ENCODE results near the gene ZNF37A.
A peak's percentile ranks its signal among the peaks of the same experiment; 100 is the strongest.
"Not testable (repeated sequence)": the region's sequence is repeated elsewhere in the genome, so short reads cannot be mapped to it uniquely, and the experiment has no call there.

Gene ZNF37A

GRCh38 chr10:38094158-38094926 is at the start of gene ZNF37A:
Gene ZNF37A (plus strand): TSS chr10:38094337. CDS start chr10:38096618, 2,281 bp downstream.
- peak; percentile 72 to 76 for DNase-seq (ENCODE audit: low read depth in 1 of 2, low spot score in 1 of 2)

- no peak for DNase-seq (ENCODE audit: low read depth in 1 of 2, low spot score in 1 of 2)
Measured at GRCh38 chr10:38045129-38045528, 49.0 kb upstream of the ZNF37A start.

- no peak for DNase-seq (ENCODE audit: low read depth in 1 of 2, low spot score in 1 of 2)
Measured at GRCh38 chr10:38047666-38048065, 46.5 kb upstream of the ZNF37A start.

- no peak for DNase-seq (ENCODE audit: low read depth in 1 of 2, low spot score in 1 of 2)
Measured at GRCh38 chr10:38050212-38050611, 43.9 kb upstream of the ZNF37A start.

DNA sequence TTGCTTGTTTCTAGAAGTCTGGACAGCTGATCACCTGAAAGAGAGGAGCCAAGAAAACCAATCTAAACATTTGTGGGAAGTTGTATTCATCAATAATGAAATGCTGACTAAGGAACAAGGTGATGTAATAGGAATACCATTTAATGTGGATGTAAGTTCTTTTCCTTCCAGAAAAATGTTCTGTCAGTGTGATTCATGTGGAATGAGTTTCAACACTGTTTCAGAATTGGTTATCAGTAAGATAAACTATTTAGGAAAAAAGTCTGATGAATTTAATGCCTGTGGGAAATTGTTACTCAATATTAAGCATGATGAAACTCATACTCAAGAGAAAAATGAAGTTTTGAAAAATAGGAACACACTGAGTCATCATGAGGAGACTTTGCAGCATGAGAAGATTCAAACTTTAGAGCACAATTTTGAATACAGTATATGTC is 39.8 kb upstream of the ZNF37A start:
- DNase-seq (ENCODE audit: low read depth in 1 of 2, low spot score in 1 of 2), result no peak

DNA sequence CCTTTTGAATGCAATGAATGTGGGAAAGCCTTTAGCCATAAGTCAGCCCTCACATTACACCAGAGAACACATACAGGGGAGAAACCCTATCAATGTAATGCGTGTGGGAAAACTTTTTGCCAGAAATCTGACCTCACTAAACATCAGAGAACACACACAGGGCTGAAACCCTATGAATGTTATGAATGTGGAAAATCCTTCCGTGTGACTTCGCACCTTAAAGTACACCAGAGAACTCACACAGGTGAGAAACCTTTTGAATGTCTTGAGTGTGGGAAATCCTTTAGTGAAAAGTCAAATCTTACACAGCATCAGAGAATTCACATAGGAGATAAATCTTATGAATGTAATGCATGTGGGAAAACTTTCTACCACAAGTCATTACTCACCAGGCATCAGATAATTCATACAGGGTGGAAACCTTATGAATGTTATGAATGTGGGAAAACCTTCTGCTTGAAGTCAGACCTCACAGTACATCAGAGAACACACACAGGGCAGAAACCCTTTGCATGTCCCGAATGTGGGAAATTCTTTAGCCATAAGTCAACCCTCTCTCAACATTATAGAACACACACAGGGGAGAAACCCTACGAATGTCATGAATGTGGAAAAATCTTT is 38.8 kb upstream of the ZNF37A start:
- not testable (repeated sequence) for DNase-seq (ENCODE audit: low read depth in 1 of 2, low spot score in 1 of 2)

DNA sequence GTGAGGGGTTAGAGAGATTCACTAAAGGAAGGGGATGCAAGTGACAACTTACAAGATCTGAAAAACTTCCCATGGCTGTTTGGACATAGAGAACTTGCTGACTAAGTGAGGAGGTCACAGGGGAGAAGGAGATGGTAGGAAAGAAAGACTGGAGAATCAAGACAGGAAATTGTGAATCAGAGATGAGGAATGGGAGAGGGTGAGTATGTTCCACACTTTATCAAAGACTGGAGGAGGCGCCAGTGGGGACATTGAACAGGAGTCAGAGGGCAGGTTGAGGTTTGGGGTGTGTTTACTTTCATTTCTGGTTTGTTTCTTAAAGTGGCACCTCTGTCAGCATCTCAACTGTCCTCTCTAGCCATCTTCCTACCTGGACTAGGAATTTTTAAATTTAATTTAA is 24.5 kb upstream of the ZNF37A start:
- not testable (repeated sequence) for DNase-seq (ENCODE audit: low read depth in 1 of 2, low spot score in 1 of 2)

GRCh38 chr10:38070501-38070900 is 23.6 kb upstream of the ZNF37A start:
- DNase-seq (ENCODE audit: low read depth in 1 of 2, low spot score in 1 of 2), result no peak

- DNase-seq (ENCODE audit: low read depth in 1 of 2, low spot score in 1 of 2), result no peak
Measured at GRCh38 chr10:38072552-38072951, 21.6 kb upstream of the ZNF37A start.

DNA sequence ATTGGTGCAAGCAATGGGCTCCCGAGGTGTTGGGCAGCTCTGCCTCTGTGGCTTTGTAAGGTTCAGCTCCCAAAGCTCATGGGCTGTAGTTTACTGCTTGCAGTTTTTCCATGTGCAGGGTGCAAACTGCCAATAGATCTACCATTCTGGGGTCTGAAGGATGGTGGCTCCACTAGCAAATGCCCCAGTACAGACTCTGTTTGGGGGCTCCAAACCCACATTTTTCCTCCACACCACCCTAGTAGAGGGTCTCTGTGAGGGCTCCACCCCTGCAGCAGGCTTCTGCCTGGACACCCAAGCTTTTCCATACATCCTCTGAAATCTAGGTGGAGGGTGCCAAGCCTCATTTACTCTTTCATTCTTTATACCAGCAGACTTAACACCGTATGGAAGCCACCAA is 17.4 kb upstream of the ZNF37A start:
- DNase-seq (ENCODE audit: low read depth in 1 of 2, low spot score in 1 of 2), result no peak

GRCh38 chr10:38093318-38093717 is 819 bp upstream of the ZNF37A start:
- not testable (repeated sequence) for DNase-seq (ENCODE audit: low read depth in 1 of 2, low spot score in 1 of 2)

DNA sequence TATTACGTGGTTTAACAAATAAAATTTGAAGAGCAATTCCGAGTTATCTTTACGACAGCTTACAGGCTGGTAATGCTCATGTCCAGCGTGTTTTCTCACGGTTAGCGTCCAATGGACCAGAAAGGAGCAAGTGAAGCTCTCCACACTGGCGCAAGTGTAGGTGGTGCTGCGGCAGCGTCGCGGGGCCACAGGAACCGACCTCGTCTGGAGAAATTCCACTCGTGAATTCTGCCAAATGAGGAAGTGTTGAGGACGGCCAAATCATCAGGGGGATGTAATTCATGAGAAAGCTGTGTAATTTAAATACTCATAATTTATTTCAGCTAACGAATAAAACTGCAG is 350 bp upstream of the ZNF37A start:
- DNase-seq (ENCODE audit: low read depth in 1 of 2, low spot score in 1 of 2), result no peak

- no peak for DNase-seq (ENCODE audit: low read depth in 1 of 2, low spot score in 1 of 2)
Measured at GRCh38 chr10:38094927-38095574, 914 bp downstream of the ZNF37A start.

DNA sequence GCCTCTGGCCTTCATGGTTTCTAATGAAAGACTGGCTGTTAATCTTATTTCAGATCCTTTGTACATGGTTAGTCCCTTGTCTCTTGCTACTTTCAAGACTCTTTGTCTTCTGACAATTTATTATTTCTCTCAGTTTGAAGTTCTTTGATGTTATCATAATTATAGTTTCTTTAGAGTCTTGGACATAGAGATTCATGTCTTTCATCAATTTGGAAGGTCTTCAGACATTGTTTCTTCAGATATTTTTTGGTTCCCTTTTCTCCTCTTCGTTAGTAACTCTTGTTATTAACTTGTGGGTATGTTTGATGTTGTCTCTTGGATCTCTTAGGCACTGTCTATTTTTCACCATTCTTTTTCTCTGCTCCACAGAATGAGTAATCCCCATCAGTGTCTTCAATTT is 8.7 kb downstream of the ZNF37A start:
- no peak for DNase-seq (ENCODE audit: low read depth in 1 of 2, low spot score in 1 of 2)

DNA sequence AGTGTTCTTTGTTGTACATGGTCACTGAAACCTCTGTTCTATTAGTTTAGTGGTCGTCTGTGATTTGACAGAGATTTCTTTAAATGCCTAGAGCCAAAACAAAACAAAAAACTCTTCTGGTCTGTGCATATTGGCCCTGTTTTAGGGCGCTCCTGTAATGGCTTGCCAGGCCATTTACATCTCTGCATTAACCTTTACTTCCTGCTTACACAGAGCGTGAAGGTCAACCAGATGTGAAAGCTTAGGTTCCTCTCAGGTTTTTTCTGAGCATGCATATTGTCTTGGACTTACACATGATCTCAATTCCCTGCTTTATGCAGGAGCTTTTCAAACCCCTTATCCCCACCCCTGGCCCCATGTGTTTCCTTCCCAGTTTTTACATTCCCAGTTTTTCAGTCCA is 9.6 kb downstream of the ZNF37A start:
- no peak for DNase-seq (ENCODE audit: low read depth in 1 of 2, low spot score in 1 of 2)

- no peak for DNase-seq (ENCODE audit: low read depth in 1 of 2, low spot score in 1 of 2)
Measured at GRCh38 chr10:38112159-38112558, 18.0 kb downstream of the ZNF37A start.

DNA sequence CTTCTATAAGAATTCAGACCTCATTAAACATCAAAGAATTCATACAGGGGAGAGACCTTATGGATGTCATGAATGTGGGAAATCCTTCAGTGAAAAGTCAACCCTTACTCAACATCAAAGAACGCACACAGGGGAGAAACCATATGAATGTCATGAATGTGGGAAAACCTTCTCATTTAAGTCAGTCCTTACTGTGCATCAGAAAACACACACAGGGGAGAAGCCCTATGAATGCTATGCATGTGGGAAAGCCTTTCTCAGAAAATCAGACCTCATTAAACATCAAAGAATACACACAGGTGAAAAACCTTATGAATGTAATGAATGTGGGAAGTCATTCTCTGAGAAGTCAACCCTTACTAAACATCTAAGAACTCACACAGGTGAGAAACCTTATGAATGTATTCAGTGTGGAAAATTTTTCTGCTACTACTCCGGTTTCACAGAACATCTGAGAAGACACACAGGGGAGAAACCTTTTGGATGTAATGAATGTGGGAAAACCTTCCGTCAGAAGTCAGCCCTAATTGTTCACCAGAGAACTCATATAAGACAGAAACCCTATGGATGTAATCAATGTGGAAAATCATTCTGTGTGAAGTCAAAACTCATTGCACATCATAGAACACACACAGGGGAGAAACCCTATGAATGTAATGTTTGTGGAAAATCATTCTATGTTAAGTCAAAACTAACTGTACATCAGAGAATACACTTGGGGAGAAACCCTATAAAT is 24.1 kb downstream of the ZNF37A start:
- DNase-seq (ENCODE audit: low read depth in 1 of 2, low spot score in 1 of 2), result no peak

- no peak for DNase-seq (ENCODE audit: low read depth in 1 of 2, low spot score in 1 of 2)
Measured at GRCh38 chr10:38119038-38119437, 24.9 kb downstream of the ZNF37A start.

- no peak for DNase-seq (ENCODE audit: low read depth in 1 of 2, low spot score in 1 of 2)
Measured at GRCh38 chr10:38127812-38128211, 33.7 kb downstream of the ZNF37A start.

- no peak for DNase-seq (ENCODE audit: low read depth in 1 of 2, low spot score in 1 of 2)
Measured at GRCh38 chr10:38143587-38143986, 49.5 kb downstream of the ZNF37A start.

DNA sequence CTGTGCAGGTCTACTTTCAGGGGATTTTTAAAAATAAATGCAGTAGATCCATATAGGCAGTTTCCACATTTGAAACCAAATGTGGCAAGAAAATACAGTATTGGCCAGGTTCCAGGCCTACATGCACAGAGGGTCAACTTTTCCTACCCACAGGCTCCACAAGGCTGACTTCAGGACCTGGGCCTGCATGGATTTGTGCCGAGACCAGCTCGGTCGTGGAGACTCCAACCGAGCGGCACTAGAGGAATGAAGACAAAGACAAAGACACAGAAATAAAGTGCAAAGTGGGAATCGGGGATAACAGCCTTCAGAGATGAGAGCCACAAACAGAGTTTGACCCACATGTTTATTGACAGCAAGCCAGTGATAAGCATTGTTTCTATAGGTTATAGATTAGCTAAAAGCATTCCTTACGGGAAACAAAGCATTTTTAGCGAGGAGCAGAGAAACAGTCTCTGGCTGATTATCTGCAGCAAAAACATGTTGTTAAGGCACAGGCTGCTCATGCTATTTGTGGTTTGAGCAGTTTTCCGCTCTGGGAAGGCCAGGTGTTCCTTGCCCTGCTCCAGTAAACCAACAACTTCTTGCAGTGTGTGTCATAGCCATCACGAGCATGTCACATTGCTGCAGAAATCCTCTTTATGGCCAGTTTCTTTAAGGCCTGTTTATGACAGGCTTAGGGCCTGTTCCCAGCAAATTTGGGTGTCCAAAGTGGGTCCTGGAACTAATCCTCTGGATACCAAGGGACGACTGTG is 52.6 kb downstream of the ZNF37A start:
- DNase-seq (ENCODE audit: low read depth in 1 of 2, low spot score in 1 of 2), result no peak
